ENCODE results near the gene IL17RB. TPM values are rescaled to one million over a fixed set of nuclear protein-coding genes. Genes with fewer than 3 reads are reported as not detected.

The IL17RB gene
- total RNA-seq, 1 donor from 2014 or later: not detected

DNA sequence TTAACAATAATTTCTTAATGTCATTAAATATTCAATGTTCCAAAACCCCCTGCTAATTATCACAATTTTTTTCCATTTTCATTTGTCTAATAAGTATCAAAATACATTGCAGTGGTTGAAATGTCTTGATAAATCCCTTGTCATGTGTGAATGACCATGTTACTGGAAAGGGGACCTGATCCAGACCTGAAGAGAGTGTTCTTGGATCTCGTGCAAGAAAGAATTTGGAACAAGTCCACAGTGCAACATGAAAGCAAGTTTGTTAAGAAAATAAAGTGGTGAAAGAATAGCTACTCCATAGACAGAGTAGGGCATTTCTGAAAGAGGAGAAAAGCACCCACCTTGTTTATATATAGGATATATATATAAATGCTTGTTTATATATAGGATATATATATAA is 55.7 kb downstream of the IL17RB start:
- DNase-seq (ENCODE audit: extremely low read depth, low read depth, low spot score): no peak

DNA sequence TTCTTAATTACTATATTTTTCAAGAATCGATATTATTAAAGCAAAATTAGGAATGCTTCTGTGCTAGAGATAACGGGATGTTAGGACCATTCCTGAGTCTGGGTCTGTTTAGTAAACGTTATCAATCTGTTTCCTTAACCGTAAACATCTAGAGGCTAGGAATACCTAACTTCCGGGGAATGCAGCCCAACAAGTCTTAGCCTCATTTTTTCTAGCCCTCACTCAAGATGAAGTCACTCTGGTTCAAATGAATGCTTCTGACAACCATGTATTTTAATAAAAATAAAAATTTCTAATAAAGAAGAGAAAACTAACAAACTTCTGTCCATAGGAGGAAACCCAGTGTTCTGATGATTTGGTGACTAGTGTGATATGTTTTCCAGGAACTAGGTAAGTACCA is 56.3 kb downstream of the IL17RB start:
- DNase-seq (ENCODE audit: extremely low read depth, low read depth, low spot score): no peak

DNA sequence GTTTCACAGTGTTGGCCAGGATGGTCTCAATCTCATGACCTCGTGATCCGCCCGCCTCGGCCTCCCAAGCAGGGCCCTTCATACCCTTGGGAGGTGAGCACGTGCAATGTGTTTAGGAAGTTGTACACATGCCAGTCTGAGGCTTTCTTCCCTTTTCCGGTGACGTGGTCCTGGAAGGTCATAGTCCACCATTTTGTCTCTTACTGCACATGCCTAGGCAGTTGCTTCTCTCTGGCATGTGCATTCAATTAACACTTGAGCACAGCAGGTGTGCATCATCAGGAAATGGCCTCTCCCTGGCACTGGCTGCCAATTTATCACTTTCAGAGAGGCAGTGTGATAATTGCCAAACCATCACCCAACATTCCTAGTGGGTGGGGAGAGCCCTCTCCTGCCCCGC is 67.0 kb downstream of the IL17RB start:
- DNase-seq (ENCODE audit: extremely low read depth, low read depth, low spot score): no peak

Other genes starting within 250 kb of the IL17RB start
- gene CHDH, start 149 bp upstream of the IL17RB start, total RNA-seq: 0.06 and 0.82 TPM in 2 replicates
- gene ACTR8, start 35.6 kb downstream of the IL17RB start, total RNA-seq: 30.7 and 34.2 TPM in 2 replicates
- gene SELENOK, start 45.3 kb downstream of the IL17RB start, total RNA-seq: 19.4 and 20.4 TPM in 2 replicates

Measured in glomerular endothelial cell (primary cell).